Body of pancreas (tissue), 4 donors: Measurements from ENCODE around the gene TRIM71. TPM values are rescaled to one million over a fixed set of nuclear protein-coding genes. Genes with fewer than 3 reads are reported as not detected.

ENCODE experiments used
- ATAC-seq: fragments of 150-250 bp; one replicate; pipeline ENCODE4 v1.9.1; 2016
- DNase-seq, 4 donors: peaks; one replicate each; pipeline ENCODE4 v3.0.0-alpha.2; 2019
- H3K27ac ChIP-seq, 4 donors: fragments of 200-600 bp; sonication (generic); 1 replicate in 3 of 4; 2 replicates in 1 of 4; pipeline versions ENCODE4 v1.5.1 to v1.6.1; 2016 to 2019; ENCODE audit warnings: mild to moderate bottlenecking in 1 of 4, mixed read lengths in 1 of 4, moderate library complexity in 1 of 4
- H3K27me3 ChIP-seq, 2 donors: fragments of 200-600 bp; sonication (generic); one replicate each; pipeline ENCODE4 v1.6.0; 2016; ENCODE audit warnings: mild to moderate bottlenecking in 1 of 2
- H3K36me3 ChIP-seq, 2 donors: fragments of 200-600 bp; sonication (generic); replicated peaks in 1 of 2; 2 replicates each; pipeline ENCODE4 v1.5.1; 2016; ENCODE audit warnings: low read depth in 2 of 2; ENCODE audit not compliant: insufficient read depth in 1 of 2
- H3K4me1 ChIP-seq: fragments of 200-600 bp; sonication (generic); one replicate; pipeline ENCODE4 v1.6.0; 2016
- H3K4me3 ChIP-seq, 2 donors: fragments of 200-600 bp; sonication (generic); 1 replicate in 1 of 2; 2 replicates in 1 of 2; pipeline ENCODE4 v1.5.1; 2016 to 2019
- H3K9me3 ChIP-seq, 3 donors: fragments of 200-600 bp; sonication (generic); 1 replicate in 2 of 3; 2 replicates in 1 of 3; pipeline ENCODE4 v1.5.1; 2016
- POLR2A ChIP-seq, 3 donors: fragments of 450-650 bp; IDR thresholded peaks; one replicate each; pipeline ENCODE4 v1.6.1; 2016; ENCODE audit warnings: antibody characterized with exemption in 3 of 3, mild to moderate bottlenecking in 2 of 3
- WGBS, 2 donors: methylation state at CpG; one replicate each; pipeline ENCODE4 v1.1.5; 2017; 5-methylcytosine and 5-hydroxymethylcytosine counted together
- intact Hi-C: fragments of 100-400 bp; cut with DNase I; formaldehyde crosslinking; loops from one replicate; pipeline ENCODE4 v1.15.1; 2023
- total RNA-seq, 2 donors: library from RNA; depleted of rRNA; stranded (reverse); fragments of >200 nt; gene quantifications; one replicate each; pipeline ENCODE4 v1.1.0, GENCODE V29; 2016
- TF ChIP-seq, protein P1 (sequence below), 7 experiments: fragments of 450-650 bp in 4 of 7; fragments of 200-600 bp in 3 of 7; sonication (generic) in 3 of 7; IDR thresholded peaks; one replicate each; pipeline ENCODE4 v1.5.1; 2016 to 2019; ENCODE audit warnings: antibody characterized with exemption in 7 of 7

TRIM71 gene
- total RNA-seq, 2 donors from 2014 or later = not detected

DNA sequence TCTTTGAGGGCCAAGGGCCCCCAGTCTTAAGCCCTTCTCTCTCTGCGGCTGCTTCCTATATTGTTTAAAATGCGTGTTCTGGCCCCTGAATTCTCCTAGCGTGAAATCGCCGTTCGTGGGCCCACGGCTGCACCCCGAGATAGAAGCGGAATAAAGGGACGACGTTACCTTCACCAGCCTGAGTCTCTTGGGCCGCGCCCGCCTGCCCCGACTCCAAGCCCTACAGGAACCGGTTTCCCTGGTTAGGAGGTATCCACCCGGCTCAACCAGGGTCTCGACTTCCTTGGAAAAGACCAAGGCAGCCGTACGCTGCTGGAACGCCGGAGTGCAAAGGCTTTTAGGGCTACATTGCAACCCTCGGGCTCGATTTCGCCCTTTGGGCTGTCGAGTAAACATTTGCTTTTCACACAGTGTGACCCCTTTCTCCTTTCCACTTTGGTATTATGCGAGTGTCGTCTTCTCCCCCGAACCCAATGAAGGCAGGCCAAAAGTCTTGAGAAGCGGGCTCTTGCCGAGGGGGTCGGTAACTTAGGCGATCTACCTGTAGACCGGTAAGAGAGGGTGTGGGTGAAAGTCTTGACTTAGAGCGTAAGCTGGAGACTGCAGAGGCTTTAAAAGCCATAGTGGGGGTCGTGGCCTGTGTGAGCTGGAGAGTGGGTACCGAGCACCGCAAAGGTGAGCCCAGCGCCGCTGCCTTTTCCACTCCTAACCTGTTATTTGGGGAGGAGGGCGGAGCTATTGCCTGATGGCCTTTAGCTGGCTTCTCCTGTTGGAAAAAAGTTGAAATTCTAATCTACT is 2.0 kb downstream of the TRIM71 start:
- DNase-seq (no peak), ATAC-seq (no peak)
- Histone ChIP-seq H3K36me3 (no peaks in the 10 kb centered on the region), H3K27ac (no peak overlapping the region), H3K9me3 (peaks cover 0 to 15% (median 0%) of the 10 kb centered on the region in 3 donors), H3K4me1 (peaks cover 21% of the 10 kb centered on the region), H3K4me3 (no peak overlapping the region), H3K27me3 (peaks cover 0 to 41% of the 10 kb centered on the region in 2 donors)
- intact Hi-C loops = no loop called here
- 51 to 52% methylated on average over 40 to 41 of the region's 41 CpGs for WGBS, 2 donors
- no peak for TF ChIP-seq POLR2A (IDR thresholded peaks at IDR 0.05)
- TF ChIP-seq, protein P1, sequence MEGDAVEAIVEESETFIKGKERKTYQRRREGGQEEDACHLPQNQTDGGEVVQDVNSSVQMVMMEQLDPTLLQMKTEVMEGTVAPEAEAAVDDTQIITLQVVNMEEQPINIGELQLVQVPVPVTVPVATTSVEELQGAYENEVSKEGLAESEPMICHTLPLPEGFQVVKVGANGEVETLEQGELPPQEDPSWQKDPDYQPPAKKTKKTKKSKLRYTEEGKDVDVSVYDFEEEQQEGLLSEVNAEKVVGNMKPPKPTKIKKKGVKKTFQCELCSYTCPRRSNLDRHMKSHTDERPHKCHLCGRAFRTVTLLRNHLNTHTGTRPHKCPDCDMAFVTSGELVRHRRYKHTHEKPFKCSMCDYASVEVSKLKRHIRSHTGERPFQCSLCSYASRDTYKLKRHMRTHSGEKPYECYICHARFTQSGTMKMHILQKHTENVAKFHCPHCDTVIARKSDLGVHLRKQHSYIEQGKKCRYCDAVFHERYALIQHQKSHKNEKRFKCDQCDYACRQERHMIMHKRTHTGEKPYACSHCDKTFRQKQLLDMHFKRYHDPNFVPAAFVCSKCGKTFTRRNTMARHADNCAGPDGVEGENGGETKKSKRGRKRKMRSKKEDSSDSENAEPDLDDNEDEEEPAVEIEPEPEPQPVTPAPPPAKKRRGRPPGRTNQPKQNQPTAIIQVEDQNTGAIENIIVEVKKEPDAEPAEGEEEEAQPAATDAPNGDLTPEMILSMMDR (IDR thresholded peaks at IDR 0.05) = no peak

DNA sequence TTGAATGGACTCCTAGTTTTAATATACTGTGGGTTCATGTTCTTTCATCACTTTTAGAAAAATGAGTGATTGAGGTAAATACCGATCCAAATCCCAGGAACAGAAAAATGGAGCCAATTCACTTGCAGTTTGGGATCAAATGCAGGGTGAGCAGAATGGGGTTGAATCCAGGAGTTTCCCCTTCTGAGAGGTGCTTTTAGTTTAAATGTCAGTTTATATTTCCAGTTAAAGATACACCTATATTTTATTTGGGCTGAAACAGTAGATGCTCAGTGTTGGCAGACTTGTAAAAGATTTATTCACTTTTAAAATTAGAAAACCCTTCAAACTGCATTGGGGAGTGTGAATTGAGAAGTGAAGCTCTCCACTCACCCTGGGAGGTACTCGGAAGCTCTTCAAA is 2.6 kb downstream of the TRIM71 start:
- no peaks in the 10 kb centered on the region for H3K36me3 ChIP-seq
- intact Hi-C loops = no loop called here
- H3K4me1 ChIP-seq = peaks cover 21% of the 10 kb centered on the region
- no peak for ATAC-seq
- no peak overlapping the region for H3K27ac ChIP-seq
- no peak for DNase-seq
- WGBS, 2 donors = 69 to 85% methylated on average over 2 of the region's 2 CpGs
- peaks cover 0 to 41% of the 10 kb centered on the region in 2 donors for H3K27me3 ChIP-seq
- peaks cover 0 to 15% (median 0%) of the 10 kb centered on the region in 3 donors for H3K9me3 ChIP-seq
- H3K4me3 ChIP-seq = no peak overlapping the region
- TF ChIP-seq, protein P1 (IDR thresholded peaks at IDR 0.05) = no peak
- no peak for TF ChIP-seq POLR2A (IDR thresholded peaks at IDR 0.05)

DNA sequence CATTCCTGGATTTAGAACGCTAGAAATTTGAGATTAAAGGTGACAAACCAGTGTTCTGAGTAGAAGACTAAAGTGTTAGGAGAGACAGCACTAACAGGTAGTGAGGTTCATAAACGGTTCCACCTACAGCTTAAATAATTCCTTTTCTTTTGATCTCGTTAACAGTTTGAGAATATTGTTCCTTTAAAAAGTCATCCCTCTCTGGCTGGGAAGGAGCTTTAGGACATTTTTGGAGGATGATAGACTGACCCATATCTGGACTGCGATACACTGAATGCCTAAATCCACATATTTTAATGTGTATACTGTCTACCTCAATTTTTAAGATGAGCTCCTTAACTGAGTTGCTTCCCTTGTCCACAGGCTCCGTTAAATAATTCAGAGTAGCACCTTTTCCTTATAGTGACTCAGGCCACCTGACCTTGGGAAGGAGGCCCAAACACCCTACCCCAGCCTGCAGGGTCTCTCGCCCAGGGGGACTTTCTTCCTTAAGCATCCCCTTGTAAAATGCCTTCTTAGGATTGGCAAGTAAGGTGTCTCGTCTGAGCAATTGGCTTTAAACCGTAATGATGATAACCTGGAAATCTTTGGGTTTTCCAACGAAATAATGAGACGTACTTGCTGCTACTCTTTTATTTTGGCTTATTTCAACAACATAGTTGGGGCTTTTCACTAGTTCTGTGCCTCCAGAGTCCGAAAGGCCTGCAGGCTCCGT is 3.3 kb downstream of the TRIM71 start:
- H3K27me3 ChIP-seq = peaks cover 0 to 41% of the 10 kb centered on the region in 2 donors
- intact Hi-C loops = no loop called here
- H3K4me1 ChIP-seq = peaks cover 21% of the 10 kb centered on the region
- H3K27ac ChIP-seq = no peak overlapping the region
- ATAC-seq = no peak
- no peaks in the 10 kb centered on the region for H3K36me3 ChIP-seq
- no peak overlapping the region for H3K4me3 ChIP-seq
- peaks cover 0 to 15% (median 0%) of the 10 kb centered on the region in 3 donors for H3K9me3 ChIP-seq
- TF ChIP-seq, protein P1 (IDR thresholded peaks at IDR 0.05) = no peak
- TF ChIP-seq POLR2A (IDR thresholded peaks at IDR 0.05) = no peak
- no peak for DNase-seq
- 52 to 61% methylated on average over 11 to 12 of the region's 12 CpGs for WGBS, 2 donors

DNA sequence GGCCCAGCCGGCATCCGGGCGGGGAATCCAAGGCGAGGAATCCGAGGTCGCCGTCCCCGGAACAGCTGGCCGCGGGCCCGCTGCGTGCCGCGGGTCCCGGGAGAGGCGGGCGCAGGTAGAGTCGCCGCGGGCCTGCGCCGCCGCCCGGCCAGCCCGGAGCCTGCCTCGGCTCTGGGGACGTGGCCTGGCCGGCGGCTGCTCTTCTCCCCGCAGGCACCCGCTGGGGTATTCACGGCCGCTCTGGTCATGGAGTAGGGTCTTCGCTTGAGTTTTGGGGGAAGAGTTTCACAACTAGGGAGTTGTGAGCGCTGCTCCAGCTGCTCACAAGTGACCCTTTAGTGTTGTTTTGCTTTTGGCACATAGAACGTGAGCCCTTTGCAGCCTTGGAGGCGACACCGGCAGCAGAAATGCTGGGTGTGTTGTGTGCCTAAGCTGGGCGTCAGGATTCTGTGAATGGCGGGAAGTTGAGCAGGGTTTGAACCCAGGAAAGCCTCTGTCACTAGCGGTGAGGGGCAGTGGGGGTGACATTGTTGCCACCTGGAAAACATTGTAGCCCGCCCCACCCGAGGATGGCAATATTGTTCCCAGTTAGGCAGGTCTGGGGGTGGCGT is 4.0 kb downstream of the TRIM71 start:
- intact Hi-C loops = no loop called here
- Histone ChIP-seq H3K4me1 (peaks cover 17% of the 10 kb centered on the region), H3K27me3 (peaks cover 0 to 37% of the 10 kb centered on the region in 2 donors), H3K4me3 (no peak overlapping the region), H3K9me3 (peaks cover 0 to 15% (median 0%) of the 10 kb centered on the region in 3 donors), H3K27ac (no peak overlapping the region), H3K36me3 (no peaks in the 10 kb centered on the region)
- TF ChIP-seq POLR2A (IDR thresholded peaks at IDR 0.05) = no peak
- TF ChIP-seq, protein P1 (IDR thresholded peaks at IDR 0.05) = no peak
- WGBS, 2 donors = 23 to 54% methylated on average over 10 to 44 of the region's 44 CpGs
- peak; percentile 24 for ATAC-seq
- peak; percentile 6 to 51 (median 16) for DNase-seq
